ENCODE data around the gene CHIC2.

DNA sequence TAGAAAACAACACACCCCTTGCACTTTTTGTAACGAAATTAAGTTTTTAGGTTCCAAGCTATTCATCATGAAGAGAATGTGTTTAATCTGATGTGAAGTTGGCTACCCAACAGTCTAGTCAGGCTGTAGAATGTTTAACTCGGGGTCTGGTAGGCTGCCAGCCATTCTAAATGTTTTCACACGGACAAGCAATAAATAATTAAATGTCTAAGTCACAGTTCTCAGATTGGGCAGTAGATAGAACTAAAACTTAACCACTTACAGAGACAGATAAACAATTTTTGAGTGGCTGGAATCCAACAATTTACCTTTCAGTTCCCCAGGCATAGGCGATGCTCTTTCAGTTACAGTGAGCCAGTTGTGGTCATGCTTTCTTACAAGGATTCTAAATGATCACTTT, 66.5 kb downstream of the CHIC2 start:
- no peak for TF ChIP-seq EZH2 (IDR thresholded peaks at IDR 0.05; ENCODE audit: borderline replicate concordance, low read length)
- TF ChIP-seq, protein P1, sequence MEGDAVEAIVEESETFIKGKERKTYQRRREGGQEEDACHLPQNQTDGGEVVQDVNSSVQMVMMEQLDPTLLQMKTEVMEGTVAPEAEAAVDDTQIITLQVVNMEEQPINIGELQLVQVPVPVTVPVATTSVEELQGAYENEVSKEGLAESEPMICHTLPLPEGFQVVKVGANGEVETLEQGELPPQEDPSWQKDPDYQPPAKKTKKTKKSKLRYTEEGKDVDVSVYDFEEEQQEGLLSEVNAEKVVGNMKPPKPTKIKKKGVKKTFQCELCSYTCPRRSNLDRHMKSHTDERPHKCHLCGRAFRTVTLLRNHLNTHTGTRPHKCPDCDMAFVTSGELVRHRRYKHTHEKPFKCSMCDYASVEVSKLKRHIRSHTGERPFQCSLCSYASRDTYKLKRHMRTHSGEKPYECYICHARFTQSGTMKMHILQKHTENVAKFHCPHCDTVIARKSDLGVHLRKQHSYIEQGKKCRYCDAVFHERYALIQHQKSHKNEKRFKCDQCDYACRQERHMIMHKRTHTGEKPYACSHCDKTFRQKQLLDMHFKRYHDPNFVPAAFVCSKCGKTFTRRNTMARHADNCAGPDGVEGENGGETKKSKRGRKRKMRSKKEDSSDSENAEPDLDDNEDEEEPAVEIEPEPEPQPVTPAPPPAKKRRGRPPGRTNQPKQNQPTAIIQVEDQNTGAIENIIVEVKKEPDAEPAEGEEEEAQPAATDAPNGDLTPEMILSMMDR (IDR thresholded peaks at IDR 0.05; ENCODE audit: low read length), result no peak
